Adrenal gland (tissue), 12 donors: ENCODE measurements around the gene FHOD3. TPM values are rescaled to one million over a fixed set of nuclear protein-coding genes. Genes with fewer than 3 reads are reported as not detected.

Experiments
- DNase-seq, 7 donors: peaks; one replicate each; pipeline ENCODE4 v3.0.0-alpha.2; 2019 to 2020
- H3K27ac ChIP-seq, 5 donors: fragments of 200-600 bp; sonication (generic) in 4 of 5; 1 replicate in 3 of 5; 2 replicates in 2 of 5; pipeline versions ENCODE4 v1.5.1 to v1.8.0; 2016 to 2020; ENCODE audit warnings: mild to moderate bottlenecking in 1 of 5
- H3K27me3 ChIP-seq: fragments of 200-600 bp; 2 replicates; pipeline ENCODE4 v1.8.0; 2021
- H3K36me3 ChIP-seq, 2 donors: fragments of 200-600 bp; replicated peaks in 1 of 2; 1 replicate in 1 of 2; 2 replicates in 1 of 2; pipeline versions ENCODE4 v1.5.1 to v1.8.0; 2018 to 2022
- H3K4me1 ChIP-seq, 2 donors: fragments of 200-600 bp; replicated peaks in 1 of 2; 1 replicate in 1 of 2; 2 replicates in 1 of 2; pipeline versions ENCODE4 v1.5.1 to v1.8.0; 2018 to 2021
- H3K4me3 ChIP-seq, 4 donors: fragments of 200-600 bp; sonication (generic) in 3 of 4; one replicate each; pipeline ENCODE4 v1.5.1; 2016 to 2018
- H3K9me3 ChIP-seq, 3 donors: fragments of 200-600 bp; sonication (generic) in 1 of 3; replicated peaks in 1 of 3; 1 replicate in 2 of 3; 2 replicates in 1 of 3; pipeline versions ENCODE4 v1.5.1 to v1.8.0; 2016 to 2021
- CTCF ChIP-seq, 6 experiments: fragments of 450-650 bp in 4 of 6; fragments of 200-600 bp in 2 of 6; sonication (generic) in 1 of 6; IDR thresholded peaks; 1 replicate in 5 of 6; 2 replicates in 1 of 6; pipeline versions ENCODE4 v1.5.1 to v1.8.0; 2016 to 2021; ENCODE audit warnings: antibody characterized with exemption in 6 of 6, mild to moderate bottlenecking in 2 of 6, moderate library complexity in 1 of 6
- POLR2A ChIP-seq, 2 donors: fragments of 450-650 bp; IDR thresholded peaks; one replicate each; pipeline ENCODE4 v1.6.1; 2017; ENCODE audit warnings: antibody characterized with exemption in 2 of 2, mild to moderate bottlenecking in 2 of 2, moderate library complexity in 1 of 2
- WGBS, 4 donors: extraction: QIAGEN DNeasy Blood & Tissue Kit in 2 of 4; methylation state at CpG; one replicate each; pipeline versions ENCODE4 v1.1.5 to v1.1.7; 2013 to 2017; 5-methylcytosine and 5-hydroxymethylcytosine counted together
- intact Hi-C, 2 donors: fragments of 100-400 bp; cut with DNase I; formaldehyde crosslinking; loops; one replicate each; pipeline versions ENCODE4 v1.14.1 to v1.15.0; 2022 to 2023
- polyA plus RNA-seq, 3 donors: library from polyadenylated mRNA; stranded (reverse); fragments of 200-250 nt in 2 of 3; fragments of 350-450 nt in 1 of 3; fragmentation: Illumina TruSeq in 1 of 3; extraction: RNeasy Lipid Tissue Mini Kit (QIAGEN cat#74804) in 1 of 3; gene quantifications; one replicate each; pipeline ENCODE4 v1.2.3, GENCODE V29; 2013 to 2014
- total RNA-seq, 9 donors: library from RNA; depleted of rRNA in 4 of 9; stranded (reverse); fragments of >200 nt in 4 of 9; fragments of 120-200 nt in 1 of 9; fragmentation: NEBNext Ultra II Directional in 1 of 9; extraction: Animal tissue kit (Norgen Biotek cat#: 25700) in 1 of 9; gene quantifications; one replicate each; pipeline versions ENCODE4 v1.1.0 to v1.2.4, GENCODE V29; 2013 to 2023
- donor health status: healthy with polysubstance abuse.
- donor health status: Bipolar disorder and iron deficiency.
- donor health status: DM: yes; HTN: yes; CAD: no.
- donor health status: DM: no; HTN: no; CAD: no.
- donor health status: DM: no; HTN: no; CAD: no.
- donor health status: DM: yes; HTN: yes; CAD: no.

The FHOD3 gene
- total and polyA plus RNA-seq, 12 donors, result 17.5 to 87.9 (median 48.5) TPM

GRCh38 chr18:36786686-36787085 is 489.2 kb downstream of the FHOD3 start:
- no peak for TF ChIP-seq CTCF (IDR thresholded peaks at IDR 0.05)
- no peak for TF ChIP-seq POLR2A (IDR thresholded peaks at IDR 0.05)
- WGBS, 4 donors, result 67 to 85% (median 76%) methylated on average over 4 of the region's 4 CpGs
- Histone ChIP-seq H3K36me3 (no peaks in the 10 kb centered on the region), H3K9me3 (no peaks in the 10 kb centered on the region), H3K27ac (no peak overlapping the region), H3K4me3 (no peak overlapping the region), H3K4me1 (no peaks in the 10 kb centered on the region), H3K27me3 (no peaks in the 10 kb centered on the region)
- intact Hi-C loops, result no loop called here
- DNase-seq, result peak in 5 of 7 donors; percentile 25 to 43 (median 39)

GRCh38 chr18:36792634-36793283 is 495.2 kb downstream of the FHOD3 start:
- Histone ChIP-seq H3K27me3 (no peaks in the 10 kb centered on the region), H3K36me3 (peaks cover 0 to 22% of the 10 kb centered on the region in 2 donors), H3K4me3 (no peak overlapping the region), H3K4me1 (no peaks in the 10 kb centered on the region), H3K9me3 (no peaks in the 10 kb centered on the region), H3K27ac (no peak overlapping the region)
- DNase-seq, result no peak
- 95 to 99% (median 97%) methylated on average over 4 of the region's 4 CpGs for WGBS, 4 donors
- no peak for TF ChIP-seq CTCF (IDR thresholded peaks at IDR 0.05)
- no peak for TF ChIP-seq POLR2A (IDR thresholded peaks at IDR 0.05)
- intact Hi-C loops, result no loop called here

GRCh38 chr18:36798738-36799473 is 501.4 kb downstream of the FHOD3 start:
- no peak overlapping the region for H3K27ac ChIP-seq
- intact Hi-C loops, result no loop called here
- no peak for DNase-seq
- H3K4me3 ChIP-seq, result no peak overlapping the region
- 88 to 94% (median 92%) methylated on average over 3 of the region's 3 CpGs for WGBS, 4 donors
- TF ChIP-seq POLR2A (IDR thresholded peaks at IDR 0.05) (no peak), CTCF (IDR thresholded peaks at IDR 0.05) (no peak)
- peaks cover 0 to 33% of the 10 kb centered on the region in 2 donors for H3K36me3 ChIP-seq
- H3K27me3 ChIP-seq, result no peaks in the 10 kb centered on the region
- H3K4me1 ChIP-seq, result no peaks in the 10 kb centered on the region
- H3K9me3 ChIP-seq, result no peaks in the 10 kb centered on the region

GRCh38 chr18:36805105-36805504 is 507.6 kb downstream of the FHOD3 start:
- WGBS, 4 donors, result 93 to 100% (median 95%) methylated on average over 2 of the region's 2 CpGs
- no peak for TF ChIP-seq CTCF (IDR thresholded peaks at IDR 0.05)
- TF ChIP-seq POLR2A (IDR thresholded peaks at IDR 0.05), result no peak
- intact Hi-C loops, result no loop called here
- Histone ChIP-seq H3K27me3 (no peaks in the 10 kb centered on the region), H3K4me3 (no peak overlapping the region), H3K9me3 (no peaks in the 10 kb centered on the region), H3K27ac (no peak overlapping the region), H3K36me3 (peaks cover 0 to 32% of the 10 kb centered on the region in 2 donors), H3K4me1 (peaks cover 0 to 4% of the 10 kb centered on the region in 2 donors)
- no peak for DNase-seq
